GM18505 (cell line): ENCODE measurements around the gene DHX8.
"Not testable (repeated sequence)": the region's sequence is repeated elsewhere in the genome, so short reads cannot be mapped to it uniquely, and the experiment has no call there.

Experiments
- ATAC-seq: cut with Tn5 transposase; IDR thresholded peaks from one replicate; pipeline ENCODE4 v1.9.1; 2021; ENCODE audit not compliant: unreplicated experiment
- POLR2A ChIP-seq: IDR thresholded peaks from 4 replicates; pipeline ENCODE4 v1.6.1; 2011; ENCODE audit warnings: borderline replicate concordance; ENCODE audit not compliant: insufficient read depth, insufficient read length; ENCODE audit errors: extremely low read depth

DHX8 gene

DNA sequence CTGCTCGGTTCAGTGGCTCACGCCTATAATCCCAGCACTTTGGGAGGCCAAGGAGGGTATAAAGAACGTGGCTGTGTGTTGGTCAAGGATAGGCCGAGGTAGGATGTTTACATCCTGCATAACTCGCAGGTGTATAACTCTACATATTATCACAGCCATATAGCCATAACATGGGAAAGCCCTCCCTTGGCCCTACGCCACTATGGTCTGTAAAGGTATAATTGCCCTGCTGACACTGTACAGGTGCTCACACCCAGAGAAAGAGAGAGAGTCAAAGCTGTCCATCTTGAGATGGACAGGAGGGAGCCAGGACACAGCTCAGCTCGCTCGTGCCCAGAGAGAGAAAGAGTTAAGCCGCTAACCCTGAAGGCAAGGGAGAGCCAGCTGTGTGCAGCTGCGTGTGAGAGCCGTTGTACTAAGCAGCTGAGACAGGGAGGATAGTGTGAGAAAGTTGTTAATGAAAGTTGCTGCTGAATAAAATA is 30.4 kb upstream of the DHX8 start:
- ATAC-seq: no peak
- TF ChIP-seq POLR2A: no peak

DNA sequence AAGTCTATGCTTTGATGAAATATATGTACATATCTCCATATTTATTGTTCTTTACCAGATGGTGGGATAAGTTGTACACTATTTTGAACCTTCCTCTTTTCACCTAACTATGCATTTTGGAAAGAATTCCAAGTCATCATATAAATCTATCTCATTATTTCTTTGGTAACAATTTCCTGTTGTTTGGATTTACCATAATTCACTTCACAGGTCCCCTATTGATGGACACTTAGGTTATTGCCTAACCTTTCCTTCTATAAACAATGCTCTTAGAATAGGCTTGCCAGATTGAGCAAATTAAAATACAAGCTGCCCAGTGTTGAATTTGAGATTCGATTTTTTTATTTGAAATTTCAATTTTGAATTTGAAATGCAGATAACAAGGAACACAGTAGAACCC is 28.9 kb upstream of the DHX8 start:
- no peak for TF ChIP-seq POLR2A
- ATAC-seq: no peak

GRCh38 chr17:43456029-43456428 is 27.7 kb upstream of the DHX8 start:
- no peak for ATAC-seq
- no peak for TF ChIP-seq POLR2A

- TF ChIP-seq POLR2A: no peak
- ATAC-seq: no peak
Observed at GRCh38 chr17:43456661-43457361, 27.0 kb upstream of the DHX8 start.

DNA sequence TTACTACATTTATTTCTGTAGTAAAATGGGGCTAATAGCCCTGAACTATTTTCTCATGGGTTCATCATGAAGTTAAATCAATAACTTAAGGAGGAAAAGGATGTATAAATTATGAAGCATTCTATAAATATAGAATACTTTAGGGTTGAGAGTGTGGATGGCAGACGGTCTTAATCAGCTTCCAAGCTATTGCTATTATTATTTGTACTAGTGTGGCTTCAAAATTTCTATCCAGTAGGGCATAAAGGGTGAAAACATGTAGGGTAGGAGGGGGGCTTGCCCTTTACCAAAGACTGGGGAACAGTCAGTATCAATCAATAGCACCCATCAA is 26.4 kb upstream of the DHX8 start:
- ATAC-seq: no peak
- no peak for TF ChIP-seq POLR2A

DNA sequence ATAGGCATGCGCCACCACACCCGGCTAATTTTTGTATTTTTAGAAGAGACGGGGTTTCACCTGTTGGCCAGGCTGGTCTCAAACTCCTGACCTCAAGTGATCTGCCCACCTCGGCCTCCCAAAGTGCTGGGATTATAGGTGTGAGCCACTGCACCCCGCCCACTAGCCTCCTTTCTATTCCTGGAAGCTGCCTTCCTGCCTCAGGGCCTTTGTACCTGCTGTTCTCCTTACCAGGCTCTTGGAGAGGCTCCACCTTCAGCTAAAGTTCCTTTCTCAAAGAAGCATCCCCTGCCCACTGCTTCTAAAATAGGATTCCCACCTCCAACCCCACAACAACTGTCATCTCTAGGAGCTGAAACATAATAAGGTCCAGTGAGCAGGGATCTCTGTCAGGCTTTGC is 23.9 kb upstream of the DHX8 start:
- ATAC-seq: not testable (repeated sequence)

GRCh38 chr17:43461185-43461584 is 22.6 kb upstream of the DHX8 start:
- ATAC-seq: no peak
- TF ChIP-seq POLR2A: no peak

GRCh38 chr17:43462569-43462968 is 21.2 kb upstream of the DHX8 start:
- ATAC-seq: not testable (repeated sequence)

DNA sequence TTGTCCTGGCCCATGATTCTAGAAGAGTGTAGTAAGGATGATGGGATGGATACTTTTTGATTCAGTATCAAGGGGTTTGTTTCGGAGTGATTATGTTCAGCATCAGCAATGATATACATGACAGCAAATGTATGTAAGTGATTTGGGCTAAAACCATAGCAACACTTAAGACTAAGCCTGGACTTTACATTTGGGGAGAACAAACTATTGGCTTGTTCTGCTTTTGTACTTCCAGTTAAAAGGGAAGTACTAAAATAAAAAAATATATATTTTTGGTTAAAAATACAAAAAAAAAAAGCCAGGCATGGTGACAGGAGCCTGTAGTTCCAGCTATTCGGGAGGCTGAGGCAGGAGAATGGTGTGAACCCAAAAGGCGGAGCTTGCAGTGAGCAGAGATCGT is 20.5 kb upstream of the DHX8 start:
- no peak for ATAC-seq
- TF ChIP-seq POLR2A: no peak

DNA sequence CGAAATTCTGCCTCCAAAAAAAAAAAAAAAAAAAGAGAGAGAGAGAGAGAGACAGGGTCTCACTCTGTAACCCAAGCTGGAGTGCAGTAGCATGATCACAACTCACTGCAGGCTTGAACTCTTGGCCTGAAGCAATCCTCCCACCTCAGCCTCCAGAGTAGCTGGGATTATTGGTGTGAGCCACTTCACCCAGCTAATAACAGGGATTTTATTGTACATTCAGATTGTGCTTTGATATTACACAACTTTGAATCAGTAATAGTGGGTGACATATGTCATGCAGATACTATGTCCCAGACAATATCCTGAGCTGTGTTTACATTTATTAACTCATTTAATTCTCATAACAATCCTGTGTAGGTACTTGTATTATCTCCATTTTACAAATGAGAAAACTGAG is 19.7 kb upstream of the DHX8 start:
- no peak for TF ChIP-seq POLR2A
- ATAC-seq: no peak

GRCh38 chr17:43465049-43465448 is 18.7 kb upstream of the DHX8 start:
- no peak for ATAC-seq
- TF ChIP-seq POLR2A: no peak

- no peak for TF ChIP-seq POLR2A
- ATAC-seq: no peak
Observed at GRCh38 chr17:43467981-43468581, 15.7 kb upstream of the DHX8 start.

- ATAC-seq: no peak
Observed at GRCh38 chr17:43468691-43469139, 15.1 kb upstream of the DHX8 start.

GRCh38 chr17:43469145-43469544 is 14.6 kb upstream of the DHX8 start:
- ATAC-seq: no peak
- no peak for TF ChIP-seq POLR2A

More at GRCh38 chr17:43468691-43469139, 15.1 kb upstream of the DHX8 start:
- TF ChIP-seq POLR2A: no peak
